H1 (cell line): ENCODE data around the gene PCDHA11. TPM values are rescaled to one million over a fixed set of nuclear protein-coding genes. Genes with fewer than 3 reads are reported as not detected.
"Not testable (repeated sequence)": the region's sequence is repeated elsewhere in the genome, so short reads cannot be mapped to it uniquely, and the experiment has no call there.

Experiments
- CTCF ChIA-PET: fragments of 300-600 bp; sonication (Branson Sonifier 250); formaldehyde crosslinking; loops from one replicate; lab custom pipeline; 2021; ENCODE audit not compliant: partially characterized antibody; lab: Charles Lee
- POLR2A ChIA-PET: fragments of 300-600 bp; sonication (Branson Sonifier 250); formaldehyde crosslinking; loops from one replicate; lab custom pipeline; 2021; ENCODE audit warnings: inconsistent platforms; ENCODE audit not compliant: partially characterized antibody; lab: Charles Lee
- DNase-seq, 2 experiments: peaks; one replicate each; pipeline versions ENCODE4 v3.0.0 to v3.0.0-alpha.2; 2010 to 2022; ENCODE audit warnings: low spot score in 2 of 2, low read depth in 1 of 2, mixed read lengths in 1 of 2
- FAIRE-seq: peaks from 2 replicates; lab custom pipeline; 2011; peaks lifted over from hg19 to GRCh38; lab: Jason Lieb, UNC
- H2AFZ ChIP-seq: 2 replicates; pipeline ENCODE4 v1.8.1; 2012; ENCODE audit warnings: low read length, inconsistent platforms
- H2AK5ac ChIP-seq: 2 replicates; pipeline ENCODE4 v1.6.1; 2013; ENCODE audit warnings: low read depth, low read length
- H2BK120ac ChIP-seq: replicated peaks from 2 replicates; pipeline ENCODE3; 2013; ENCODE audit warnings: low read depth, low read length, inconsistent platforms
- H2BK12ac ChIP-seq: 2 replicates; pipeline ENCODE4 v1.6.1; 2013; ENCODE audit warnings: low read depth, low read length
- H2BK15ac ChIP-seq: 2 replicates; pipeline ENCODE4 v1.6.1; 2013; ENCODE audit warnings: low read length
- H2BK20ac ChIP-seq: 2 replicates; pipeline ENCODE4 v1.6.1; 2013; ENCODE audit warnings: low read length
- H2BK5ac ChIP-seq: 2 replicates; pipeline ENCODE4 v1.6.1; 2013; ENCODE audit warnings: low read depth, low read length
- H3K14ac ChIP-seq: 2 replicates; pipeline ENCODE4 v1.6.1; 2013; ENCODE audit warnings: inconsistent platforms; ENCODE audit not compliant: insufficient read length
- H3K18ac ChIP-seq: 2 replicates; pipeline ENCODE4 v1.6.1; 2013; ENCODE audit warnings: low read length; ENCODE audit errors: extremely low read depth
- H3K23ac ChIP-seq: 2 replicates; pipeline ENCODE4 v1.6.1; 2013; ENCODE audit warnings: inconsistent platforms; ENCODE audit not compliant: insufficient read length
- H3K23me2 ChIP-seq: 2 replicates; pipeline ENCODE4 v1.6.1; 2013; ENCODE audit warnings: low read depth, low read length
- H3K27ac ChIP-seq: 2 replicates; pipeline ENCODE4 v1.6.1; 2011; ENCODE audit warnings: low read depth, low read length, inconsistent platforms
- H3K27me3 ChIP-seq, 4 experiments: replicated peaks in 1 of 4; 1 replicate in 1 of 4; 2 replicates in 3 of 4; pipeline versions ENCODE4 v1.6.1 to v1.8.1; 2011 to 2013; ENCODE audit warnings: low read length in 3 of 4, mild to moderate bottlenecking in 3 of 4, inconsistent platforms in 2 of 4, mixed read lengths in 2 of 4, moderate library complexity in 1 of 4; ENCODE audit not compliant: control insufficient read depth in 3 of 4, insufficient read depth in 3 of 4; ENCODE audit errors: extremely low read depth in 1 of 4
- H3K36me3 ChIP-seq, 4 experiments: 2 replicates each; pipeline versions ENCODE4 v1.6.1 to v1.8.1; 2011 to 2013; ENCODE audit warnings: mild to moderate bottlenecking in 4 of 4, low read length in 3 of 4, moderate library complexity in 2 of 4, control low read depth in 1 of 4, inconsistent platforms in 1 of 4; ENCODE audit not compliant: insufficient read depth in 4 of 4, control insufficient read depth in 2 of 4
- H3K4ac ChIP-seq: replicated peaks from 2 replicates; pipeline ENCODE3; 2013; ENCODE audit warnings: low read length, low read depth, mixed read lengths, inconsistent platforms; ENCODE audit not compliant: insufficient read length
- H3K4me1 ChIP-seq, 4 experiments: replicated peaks in 1 of 4; 1 replicate in 1 of 4; 2 replicates in 3 of 4; pipeline versions ENCODE4 v1.6.1 to v1.8.1; 2011 to 2013; ENCODE audit warnings: low read length in 3 of 4, inconsistent platforms in 2 of 4, mixed read lengths in 1 of 4; ENCODE audit not compliant: insufficient read depth in 4 of 4, control insufficient read depth in 3 of 4
- H3K4me2 ChIP-seq, 2 experiments: 2 replicates each; pipeline versions ENCODE4 v1.6.1 to v1.8.1; 2011 to 2013; ENCODE audit warnings: low read depth in 2 of 2, low read length in 2 of 2, control low read depth in 1 of 2, inconsistent platforms in 1 of 2, mild to moderate bottlenecking in 1 of 2; ENCODE audit not compliant: insufficient read depth in 1 of 2
- H3K4me3 ChIP-seq, 4 experiments: fragments of 200-600, 300-600 bp in 1 of 4; sonication (generic), shearing (Covaris generic), sonication (Bioruptor Twin) in 1 of 4; 2 replicates each; pipeline versions ENCODE4 v1.5.1 to v1.8.1; 2011 to 2016; ENCODE audit warnings: low read length in 4 of 4, low read depth in 3 of 4, control low read depth in 2 of 4, inconsistent platforms in 2 of 4, mild to moderate bottlenecking in 2 of 4, mixed read lengths in 1 of 4, moderate library complexity in 1 of 4; ENCODE audit not compliant: insufficient read depth in 2 of 4; ENCODE audit errors: extremely low read depth in 1 of 4
- H3K56ac ChIP-seq: replicated peaks from 2 replicates; pipeline ENCODE3; 2013; ENCODE audit warnings: low read depth, mild to moderate bottlenecking, mixed read lengths, low read length, inconsistent platforms; ENCODE audit not compliant: insufficient read length
- H3K79me1 ChIP-seq: 2 replicates; pipeline ENCODE4 v1.6.1; 2013; ENCODE audit warnings: low read depth, low read length, control low read depth
- H3K79me2 ChIP-seq, 2 experiments: 2 replicates each; pipeline versions ENCODE4 v1.6.1 to v1.8.1; 2012 to 2013; ENCODE audit warnings: low read length in 2 of 2, mild to moderate bottlenecking in 2 of 2, inconsistent platforms in 1 of 2; ENCODE audit not compliant: insufficient read depth in 2 of 2, control insufficient read depth in 1 of 2
- H3K9ac ChIP-seq, 4 experiments: replicated peaks in 1 of 4; 1 replicate in 1 of 4; 2 replicates in 3 of 4; pipeline versions ENCODE4 v1.6.1 to v1.8.1; 2011 to 2013; ENCODE audit warnings: low read depth in 3 of 4, low read length in 3 of 4, control low read depth in 2 of 4, mild to moderate bottlenecking in 2 of 4, moderate library complexity in 2 of 4, inconsistent platforms in 1 of 4; ENCODE audit errors: extremely low read depth in 1 of 4
- H3K9me3 ChIP-seq, 2 experiments: 2 replicates each; pipeline versions ENCODE4 v1.6.1 to v1.8.1; 2012 to 2013; ENCODE audit warnings: mild to moderate bottlenecking in 2 of 2, moderate library complexity in 2 of 2, control low read depth in 1 of 2, inconsistent platforms in 1 of 2, low read depth in 1 of 2, low read length in 1 of 2, mixed read lengths in 1 of 2; ENCODE audit not compliant: insufficient read depth in 2 of 2
- H4K20me1 ChIP-seq, 2 experiments: replicated peaks in 1 of 2; 2 replicates each; pipeline versions ENCODE3 to v1.8.1; 2011 to 2013; ENCODE audit warnings: inconsistent platforms in 2 of 2, low read length in 2 of 2, mild to moderate bottlenecking in 1 of 2; ENCODE audit not compliant: insufficient read depth in 2 of 2, control insufficient read depth in 1 of 2
- H4K5ac ChIP-seq: 2 replicates; pipeline ENCODE4 v1.6.1; 2013; ENCODE audit warnings: low read length, low read depth, mixed read lengths, inconsistent platforms; ENCODE audit not compliant: insufficient read length
- H4K8ac ChIP-seq: 2 replicates; pipeline ENCODE4 v1.8.0; 2013; ENCODE audit warnings: mild to moderate bottlenecking, moderate library complexity, low read length, inconsistent platforms; ENCODE audit not compliant: insufficient read depth; ENCODE audit errors: extremely low read depth
- H4K91ac ChIP-seq: replicated peaks from 2 replicates; pipeline ENCODE3; 2013; ENCODE audit warnings: low read length, mixed read lengths, inconsistent platforms; ENCODE audit not compliant: insufficient read length
- WGBS, 2 experiments: shearing (Covaris generic) in 1 of 2; methylation state at CpG; one replicate each; pipeline versions ENCODE4 v1.1.6 to v1.1.7; 2013 to 2015; ENCODE audit warnings: low lambda C conversion rate in 2 of 2, mixed read lengths in 2 of 2, inconsistent platforms in 1 of 2, low coverage in 1 of 2, missing lambda C conversion rate in 1 of 2; ENCODE audit not compliant: insufficient replicate concordance in 2 of 2, insufficient coverage in 1 of 2, insufficient read length in 1 of 2; ENCODE audit errors: extremely low coverage in 1 of 2, missing lambda C conversion rate in 1 of 2; 5-methylcytosine and 5-hydroxymethylcytosine counted together
- polyA plus RNA-seq, 7 experiments: library from polyadenylated mRNA; depleted of rRNA in 3 of 7; stranded (reverse) in 5 of 7; unstranded in 2 of 7; fragments of >200 nt in 5 of 7; fragments of 200-250 nt in 2 of 7; gene quantifications; 1 replicate in 5 of 7; 2 replicates in 1 of 7; 4 replicates in 1 of 7; pipeline versions ENCODE4 v1.2.1 to v1.2.3, GENCODE V29; 2011 to 2013; ENCODE audit warnings: missing spikeins in 2 of 7, mixed read lengths in 2 of 7
- total RNA-seq: library from RNA; stranded (reverse); fragmentation: NEBNext Ultra II Directional; extraction: Animal tissue kit (Norgen Biotek cat#: 25700); gene quantifications from 2 replicates; pipeline ENCODE4 v1.2.1, GENCODE V29; 2021

The PCDHA11 gene
- total and polyA plus RNA-seq, 2 of the 8 experiments (the other 6 are each of a cell fraction or from before 2014, with no cell fraction given), result 4.7 to 6.6 TPM

- H2BK5ac ChIP-seq, POLR2A ChIA-PET, DNase-seq, H3K14ac ChIP-seq, H4K20me1 ChIP-seq, H2BK120ac ChIP-seq, H4K5ac ChIP-seq, H3K9me3 ChIP-seq, H3K4me1 ChIP-seq, H3K79me2 ChIP-seq, H3K23ac ChIP-seq, H2BK12ac ChIP-seq, H3K23me2 ChIP-seq, H3K79me1 ChIP-seq, H3K4ac ChIP-seq, H2BK20ac ChIP-seq, H3K27ac ChIP-seq, H3K9ac ChIP-seq, H2AFZ ChIP-seq, H3K56ac ChIP-seq, H4K91ac ChIP-seq, H3K18ac ChIP-seq, H3K27me3 ChIP-seq, H2AK5ac ChIP-seq, H2BK15ac ChIP-seq: not testable (repeated sequence)
- peaks cover 0 to 10% (median 0%) of the 10 kb centered on the region in 4 experiments; a peak in 1 of 8 replicates for H3K36me3 ChIP-seq
- H4K8ac ChIP-seq, result peak within 1 kb of the TSS; percentile 92
- CTCF ChIA-PET, result interaction anchor here (0.6 to 1.5 kb wide), 4 partner anchors 7 to 193 kb away, joined by 3 to 7 read pairs (median 4); partner anchors contain the start of genes PCDHA10 and PCDHA7
- 89% methylated on average over 21 of the region's 48 CpGs; no CpG with 5 or more reads in 1 of the 2 experiments for WGBS, 2 experiments
- H3K4me3 ChIP-seq, result peak within 1 kb of the TSS in 2 of 4 experiments; percentile 26 to 41; a peak in 2 of 8 replicates
- H3K4me2 ChIP-seq, result peak within 1 kb of the TSS in 1 of 2 experiments; percentile 41; a peak in 2 of 4 replicates
- peak; percentile 86 for FAIRE-seq
Measured at GRCh38 chr5:140848139-140849102, 20.3 kb upstream of the PCDHA11 start, which contains the start of gene PCDHA9. PCDHA9 (plus strand) TSS chr5:140848382; CDS start chr5:140848496, 114 bp downstream.
